HT-29 (cell line): ENCODE measurements around the gene CD300A. TPM values are rescaled to one million over a fixed set of nuclear protein-coding genes. Genes with fewer than 3 reads are reported as not detected.

ENCODE experiments used
- small RNA-seq: library from RNA; depleted of rRNA; stranded (forward); fragments of <200 nt; gene quantifications from one replicate; pipeline ENCODE3, GENCODE V24; 2014
- total RNA-seq: library from RNA; depleted of rRNA; stranded (reverse); fragments of >200 nt; shearing (Covaris generic); gene quantifications from 2 replicates; pipeline ENCODE4 v1.2.3, GENCODE V29; 2014; rRNA removed

Gene CD300A
- total RNA-seq, 1 experiment from 2014 or later = not detected

Small RNAs within 50 kb of the gene (small RNA-seq; reads per million reads assigned to genes)
- gene RNA5SP448 = 3.8 reads per million, percentile 79 among the genes with 10 or more reads in this experiment

Other genes with a start within 250 kb of the CD300A start
- not detected in 2 replicates for gene DNAI2, start 192.4 kb upstream of the CD300A start, total RNA-seq
- gene KIF19, start 140.4 kb upstream of the CD300A start, total RNA-seq = 2.4 and 2.5 TPM in 2 replicates
- gene BTBD17, start 104.8 kb upstream of the CD300A start, total RNA-seq = 0.10 and 0.44 TPM in 2 replicates
- gene GPR142, start 99.1 kb upstream of the CD300A start, total RNA-seq = 0.15 and 1.3 TPM in 2 replicates
- gene GPRC5C, start 34.5 kb upstream of the CD300A start, total RNA-seq = 145 and 149 TPM in 2 replicates
- not detected in 2 replicates for gene CD300LB, start 64.8 kb downstream of the CD300A start, total RNA-seq
- gene CD300C, start 79.5 kb downstream of the CD300A start, total RNA-seq = 0.48 and 0.68 TPM in 2 replicates
- not detected in 2 replicates for gene CD300H, start 100.9 kb downstream of the CD300A start, total RNA-seq
- not detected in 2 replicates for gene CD300LD, start 125.6 kb downstream of the CD300A start, total RNA-seq
- not detected in 2 replicates for gene CD300E, start 157.1 kb downstream of the CD300A start, total RNA-seq
- gene CD300LF, start 246.3 kb downstream of the CD300A start, total RNA-seq = not detected in 2 replicates